ENCODE data around the gene RBM39. TPM values are rescaled to one million over a fixed set of nuclear protein-coding genes. Genes with fewer than 3 reads are reported as not detected.
A peak's percentile ranks its signal among the peaks of the same experiment; 100 is the strongest.
"Not testable (repeated sequence)": the region's sequence is repeated elsewhere in the genome, so short reads cannot be mapped to it uniquely, and the experiment has no call there.

RBM39 gene
- total RNA-seq, 1 donor from 2014 or later, result 299 TPM

DNA sequence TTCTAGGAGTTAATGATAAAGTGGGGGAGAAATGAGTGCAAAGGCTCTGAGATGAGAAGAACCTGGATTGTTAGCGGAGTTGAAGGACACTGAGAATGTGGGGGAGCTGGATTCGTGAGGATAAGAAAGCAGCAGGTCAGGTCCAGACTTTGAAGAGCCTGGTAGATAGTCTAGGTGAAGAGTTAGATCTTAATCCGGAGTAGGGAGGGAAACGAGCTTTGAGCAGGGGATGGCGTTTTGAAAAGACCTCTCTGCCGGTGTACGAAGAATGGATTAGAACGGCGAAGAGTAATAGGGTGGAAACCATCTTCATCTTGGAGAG lies 29.3 kb upstream of the RBM39 start:
- Histone ChIP-seq H3K4me3 (peak overlapping the region; percentile 19), H3K36me3 (peaks cover 10% of the 10 kb centered on the region), H3K27me3 (ENCODE audit: low read depth) (no peaks in the 10 kb centered on the region), H3K9me3 (no peaks in the 10 kb centered on the region), H3K4me1 (peaks cover 69% of the 10 kb centered on the region), H3K27ac (peak overlapping the region; percentile 96)
- intact Hi-C loops (cut with DNase I), result no loop called here
- DNase-seq, result no peak
- ATAC-seq, result no peak
- TF ChIP-seq, protein P1, sequence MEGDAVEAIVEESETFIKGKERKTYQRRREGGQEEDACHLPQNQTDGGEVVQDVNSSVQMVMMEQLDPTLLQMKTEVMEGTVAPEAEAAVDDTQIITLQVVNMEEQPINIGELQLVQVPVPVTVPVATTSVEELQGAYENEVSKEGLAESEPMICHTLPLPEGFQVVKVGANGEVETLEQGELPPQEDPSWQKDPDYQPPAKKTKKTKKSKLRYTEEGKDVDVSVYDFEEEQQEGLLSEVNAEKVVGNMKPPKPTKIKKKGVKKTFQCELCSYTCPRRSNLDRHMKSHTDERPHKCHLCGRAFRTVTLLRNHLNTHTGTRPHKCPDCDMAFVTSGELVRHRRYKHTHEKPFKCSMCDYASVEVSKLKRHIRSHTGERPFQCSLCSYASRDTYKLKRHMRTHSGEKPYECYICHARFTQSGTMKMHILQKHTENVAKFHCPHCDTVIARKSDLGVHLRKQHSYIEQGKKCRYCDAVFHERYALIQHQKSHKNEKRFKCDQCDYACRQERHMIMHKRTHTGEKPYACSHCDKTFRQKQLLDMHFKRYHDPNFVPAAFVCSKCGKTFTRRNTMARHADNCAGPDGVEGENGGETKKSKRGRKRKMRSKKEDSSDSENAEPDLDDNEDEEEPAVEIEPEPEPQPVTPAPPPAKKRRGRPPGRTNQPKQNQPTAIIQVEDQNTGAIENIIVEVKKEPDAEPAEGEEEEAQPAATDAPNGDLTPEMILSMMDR (IDR thresholded peaks at IDR 0.05), result no peak

DNA sequence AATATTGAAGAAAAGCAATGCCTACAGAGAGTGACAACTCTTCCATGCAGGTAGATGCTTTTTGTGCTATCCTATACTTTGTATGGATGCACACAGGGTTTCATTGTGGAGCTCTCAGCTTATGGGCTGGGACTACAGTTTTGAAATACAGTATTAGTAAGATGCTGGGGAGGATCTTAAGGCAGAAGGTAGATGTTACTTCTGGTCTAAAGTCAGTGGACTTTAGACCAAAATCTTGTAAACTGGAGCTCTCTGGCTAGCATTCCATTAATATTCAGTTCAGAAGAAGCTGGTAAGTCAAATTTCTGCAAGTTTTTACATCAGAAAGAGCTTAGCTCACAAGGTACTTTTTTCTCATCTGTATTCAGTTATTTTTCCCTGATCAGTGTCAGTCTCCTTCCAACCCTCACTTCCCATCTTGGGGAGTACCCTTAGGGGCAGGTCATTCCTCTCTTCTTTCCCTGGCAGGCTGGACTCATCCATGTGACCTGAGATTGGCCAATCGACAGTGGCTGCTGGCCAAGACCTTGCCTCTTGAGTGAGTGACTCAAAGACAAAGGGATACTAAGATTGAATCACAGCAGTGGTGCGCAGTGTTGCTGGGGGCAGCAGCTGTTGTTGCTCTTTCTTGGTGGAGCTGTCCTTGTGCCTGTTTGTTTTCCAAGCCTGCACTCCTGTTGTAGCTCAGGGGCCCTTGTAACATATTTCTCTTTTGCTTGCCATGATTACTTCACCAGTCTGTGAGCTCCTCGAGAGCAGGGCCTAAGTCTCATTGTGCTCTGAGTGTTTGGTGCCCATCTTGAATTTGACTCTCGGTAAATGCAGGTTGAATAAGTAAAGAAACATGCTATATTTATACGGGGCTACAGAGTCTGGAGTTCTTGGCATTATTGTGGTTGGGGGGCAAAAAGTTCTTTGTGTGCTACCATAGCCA lies 26.9 kb upstream of the RBM39 start:
- no peak overlapping the region for H3K4me3 ChIP-seq
- intact Hi-C loops (cut with DNase I), result no loop called here
- H3K9me3 ChIP-seq, result no peaks in the 10 kb centered on the region
- DNase-seq (peak; percentile 95), ATAC-seq (peak; percentile 74)
- H3K27ac ChIP-seq, result peak overlapping the region; percentile 96
- H3K27me3 ChIP-seq (ENCODE audit: low read depth), result no peaks in the 10 kb centered on the region
- TF ChIP-seq, protein P1 (IDR thresholded peaks at IDR 0.05), result no peak
- peaks cover 60% of the 10 kb centered on the region for H3K4me1 ChIP-seq
- no peaks in the 10 kb centered on the region for H3K36me3 ChIP-seq

DNA sequence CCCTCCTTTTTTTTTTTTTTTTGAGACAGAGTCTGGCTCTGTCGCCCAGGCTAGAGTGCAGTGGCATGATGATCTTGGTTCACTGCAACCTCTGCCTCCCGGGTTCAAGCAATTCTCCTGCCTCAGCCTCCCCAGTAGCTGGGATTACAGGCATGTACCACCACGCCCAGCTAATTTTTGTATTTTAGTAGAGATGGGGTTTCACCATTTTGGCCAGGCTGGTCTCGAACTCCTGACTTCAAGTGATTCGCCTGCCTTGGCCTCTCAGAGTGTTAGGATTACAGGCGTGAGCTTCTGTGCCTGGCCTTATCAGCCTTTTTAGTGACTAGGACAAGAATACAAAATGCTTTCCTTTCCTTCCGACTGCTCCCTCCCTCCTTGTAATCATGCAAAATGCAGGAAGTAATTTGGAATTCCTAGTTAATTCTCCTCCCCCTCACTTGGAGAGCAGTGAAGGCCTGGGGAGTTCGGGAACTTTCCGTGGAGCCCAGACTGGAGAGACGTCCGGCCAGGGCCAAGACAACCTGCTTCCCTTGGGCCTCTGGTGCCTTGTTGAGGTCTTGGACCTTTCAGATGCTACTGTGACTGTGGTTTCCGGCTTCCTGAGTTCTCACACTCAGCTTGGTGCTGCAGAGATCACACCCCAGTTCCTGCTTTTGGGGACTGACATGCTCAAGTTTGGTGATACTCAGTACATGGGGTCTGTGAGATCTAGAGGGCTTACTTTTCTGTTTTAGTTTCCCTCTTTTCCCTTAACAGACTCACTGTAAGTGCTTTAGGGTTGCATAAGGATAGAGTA lies 25.8 kb upstream of the RBM39 start:
- peak; percentile 59 for DNase-seq

DNA sequence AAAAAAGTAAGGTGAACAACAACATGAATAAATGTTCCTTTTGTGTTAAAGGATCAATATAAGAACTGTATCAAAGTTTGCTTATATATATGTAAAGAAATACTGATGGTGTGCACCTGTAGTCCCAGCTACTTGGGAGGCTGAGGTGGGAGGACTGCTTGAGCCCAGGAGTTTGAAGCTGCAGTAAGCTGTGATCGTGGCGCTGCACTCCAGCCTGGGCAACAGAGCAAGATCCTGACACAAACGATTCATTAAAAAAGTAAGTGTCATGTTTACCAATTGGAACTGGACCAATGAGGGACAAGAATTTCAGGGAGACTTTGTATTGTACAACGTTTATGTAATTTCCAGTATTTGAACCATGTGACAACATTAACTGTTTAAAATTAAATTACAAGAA lies 24.8 kb upstream of the RBM39 start:
- Histone ChIP-seq H3K4me3 (no peak overlapping the region), H3K9me3 (no peaks in the 10 kb centered on the region), H3K4me1 (peaks cover 45% of the 10 kb centered on the region), H3K36me3 (no peaks in the 10 kb centered on the region), H3K27ac (peak overlapping the region; percentile 96), H3K27me3 (ENCODE audit: low read depth) (no peaks in the 10 kb centered on the region)
- TF ChIP-seq, protein P1 (IDR thresholded peaks at IDR 0.05), result no peak
- ATAC-seq, result no peak
- intact Hi-C loops (cut with DNase I), result no loop called here
- no peak for DNase-seq

More for the DNA sequence above, 25.8 kb upstream of the RBM39 start:
- Histone ChIP-seq H3K4me3 (no peak overlapping the region), H3K36me3 (no peaks in the 10 kb centered on the region), H3K27me3 (ENCODE audit: low read depth) (no peaks in the 10 kb centered on the region), H3K27ac (peak overlapping the region; percentile 96), H3K9me3 (no peaks in the 10 kb centered on the region), H3K4me1 (peaks cover 49% of the 10 kb centered on the region)
- ATAC-seq, result peak; percentile 11 to 23
- TF ChIP-seq, protein P1 (IDR thresholded peaks at IDR 0.05), result no peak
- intact Hi-C loops (cut with DNase I), result no loop called here

DNA sequence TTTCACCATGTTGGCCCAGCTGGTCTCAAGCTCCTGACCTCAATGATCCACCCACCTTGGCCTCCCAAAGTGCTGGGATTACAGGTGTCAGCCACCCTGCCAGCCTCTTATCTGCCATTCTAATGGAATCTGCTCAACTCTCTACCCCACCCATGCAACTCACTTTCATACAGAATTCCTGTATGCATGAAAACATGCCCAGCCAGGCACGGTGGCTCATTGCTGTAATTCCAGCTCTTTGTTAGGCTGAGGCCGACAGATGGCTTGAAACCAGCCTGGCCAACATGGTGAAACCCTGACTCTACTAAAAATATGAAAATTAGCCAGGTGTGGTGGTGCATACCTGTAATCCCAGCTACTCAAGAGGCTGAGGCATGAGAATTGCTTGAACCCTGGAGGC lies 22.9 kb upstream of the RBM39 start:
- H3K36me3 ChIP-seq; intact Hi-C loops (cut with DNase I); ATAC-seq; H3K9me3 ChIP-seq; DNase-seq; H3K4me3 ChIP-seq; H3K27me3 ChIP-seq (ENCODE audit: low read depth): not testable (repeated sequence)
- Histone ChIP-seq H3K4me1 (peaks cover 29% of the 10 kb centered on the region), H3K27ac (peak overlapping the region; percentile 11)

Data from lower lobe of right lung (tissue), 2 donors.